Fibroblast of the conjunctiva (primary cell): ENCODE data around the gene RIPOR1.
A peak's percentile ranks its signal among the peaks of the same experiment; 100 is the strongest.
"Not testable (repeated sequence)": the region's sequence is repeated elsewhere in the genome, so short reads cannot be mapped to it uniquely, and the experiment has no call there.

Experiments used
- DNase-seq: peaks from one replicate; pipeline ENCODE4 v3.0.0-alpha.2; 2010; ENCODE audit warnings: low read depth

RIPOR1 gene

DNA sequence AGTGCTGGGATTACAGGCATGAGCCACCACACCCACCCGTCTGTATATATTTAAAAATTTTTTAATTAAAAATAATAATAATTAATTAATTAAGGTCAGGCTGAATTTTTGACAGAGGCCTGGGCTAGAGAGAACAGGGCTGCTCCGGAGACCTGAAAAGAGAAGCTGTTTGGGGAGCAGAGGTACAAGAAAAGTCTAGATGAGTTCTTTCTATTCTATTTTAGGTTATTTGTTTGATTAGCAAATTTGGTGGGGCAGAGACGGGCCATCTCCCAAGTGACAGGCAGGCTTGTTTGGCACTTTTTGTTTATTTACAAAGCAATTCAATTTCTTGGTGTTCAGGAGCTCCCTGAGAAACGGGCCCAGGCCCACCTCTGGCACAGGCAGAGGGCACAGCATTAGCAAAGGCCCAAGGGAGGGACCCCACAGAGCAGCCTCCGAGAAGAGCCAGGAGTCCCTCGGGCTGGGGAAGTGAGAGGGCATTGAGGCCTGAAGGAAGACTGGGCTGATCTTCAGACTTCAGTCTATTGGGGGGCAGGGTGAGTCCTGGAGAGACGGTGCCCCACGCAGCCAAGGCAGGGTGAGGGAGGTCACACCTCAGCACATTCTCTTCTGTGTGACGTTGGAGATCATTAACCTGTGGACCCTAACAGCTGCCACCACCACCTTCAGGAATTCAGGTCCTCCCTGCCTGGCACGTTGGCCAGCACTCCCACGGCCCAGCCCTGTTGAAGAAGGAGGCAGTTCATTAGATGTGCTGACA, 10.8 kb upstream of the RIPOR1 start:
- no peak for DNase-seq

DNA sequence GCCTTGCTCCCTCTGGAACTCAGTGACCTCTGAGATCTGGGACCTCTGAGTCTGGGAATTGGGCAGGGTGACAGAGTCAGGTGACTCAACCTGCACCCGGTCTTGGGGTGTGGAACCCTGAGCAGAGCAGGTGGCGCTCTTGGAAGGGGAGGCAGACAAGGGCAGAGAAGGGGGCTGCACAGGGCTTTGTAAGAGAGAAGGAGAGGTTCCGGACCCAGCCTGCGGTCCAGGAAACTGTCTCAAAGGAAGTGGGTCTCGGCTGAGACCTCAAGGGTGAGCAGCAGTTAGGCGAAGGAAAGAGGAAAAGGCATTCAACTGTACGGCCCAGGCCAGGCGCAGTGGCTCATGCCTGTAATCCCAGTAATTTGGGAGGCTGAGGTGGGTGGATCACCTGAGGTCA, 10.0 kb upstream of the RIPOR1 start:
- DNase-seq = no peak

DNA sequence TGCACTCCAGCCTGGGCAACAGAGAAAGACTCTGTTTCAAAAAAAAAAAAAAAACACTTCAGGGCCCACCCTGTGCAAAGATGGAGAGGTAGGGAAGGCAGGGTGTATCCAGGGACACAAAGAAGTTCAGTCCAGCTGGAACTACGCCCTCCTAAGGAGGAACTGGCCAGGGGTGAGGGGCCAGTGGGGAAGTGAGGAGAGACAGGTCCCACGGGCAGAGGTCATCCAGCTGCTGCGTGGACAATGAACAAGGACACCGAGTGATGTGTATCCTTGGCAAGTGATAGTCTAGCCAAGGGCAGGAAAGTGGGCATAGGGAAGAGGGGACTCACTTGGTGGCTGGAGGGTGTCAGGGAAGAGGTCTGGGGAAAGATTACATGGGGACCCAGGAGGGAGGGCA, 9.4 kb upstream of the RIPOR1 start:
- no peak for DNase-seq

DNA sequence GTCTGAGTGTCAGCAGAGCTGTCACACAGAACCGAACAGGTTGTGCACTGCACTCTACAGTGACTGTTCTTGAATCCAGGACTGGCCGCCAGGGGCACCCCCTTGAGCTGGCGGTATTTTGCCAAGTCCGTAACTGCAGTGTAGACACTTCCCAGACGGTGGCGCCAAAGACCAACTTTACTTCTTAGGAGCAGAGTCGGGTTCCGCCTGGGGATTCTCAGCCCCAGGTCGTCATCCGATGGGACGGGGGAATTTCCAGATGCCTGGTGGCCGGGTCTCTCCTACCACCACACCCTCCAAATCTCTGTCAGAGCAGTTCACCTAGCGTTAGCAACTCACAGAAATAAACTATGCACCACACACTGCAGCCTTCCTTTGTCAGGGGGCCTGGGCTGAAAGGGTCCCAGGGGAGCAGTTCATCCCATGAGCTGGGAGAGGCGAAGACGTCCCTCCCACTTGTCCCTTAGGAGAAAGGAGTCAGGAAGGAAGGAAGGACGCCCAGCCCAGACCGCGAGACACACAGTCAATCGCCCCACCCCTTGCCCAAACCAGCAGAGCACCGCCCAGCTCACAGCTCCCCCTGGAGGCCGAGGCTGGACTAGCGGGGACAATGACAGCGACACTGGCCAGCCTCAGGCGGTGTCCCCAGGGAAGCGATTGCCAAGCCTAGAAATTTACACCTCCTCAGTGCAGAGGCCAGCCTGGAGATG, 7.4 kb upstream of the RIPOR1 start:
- DNase-seq = peak; percentile 92

DNA sequence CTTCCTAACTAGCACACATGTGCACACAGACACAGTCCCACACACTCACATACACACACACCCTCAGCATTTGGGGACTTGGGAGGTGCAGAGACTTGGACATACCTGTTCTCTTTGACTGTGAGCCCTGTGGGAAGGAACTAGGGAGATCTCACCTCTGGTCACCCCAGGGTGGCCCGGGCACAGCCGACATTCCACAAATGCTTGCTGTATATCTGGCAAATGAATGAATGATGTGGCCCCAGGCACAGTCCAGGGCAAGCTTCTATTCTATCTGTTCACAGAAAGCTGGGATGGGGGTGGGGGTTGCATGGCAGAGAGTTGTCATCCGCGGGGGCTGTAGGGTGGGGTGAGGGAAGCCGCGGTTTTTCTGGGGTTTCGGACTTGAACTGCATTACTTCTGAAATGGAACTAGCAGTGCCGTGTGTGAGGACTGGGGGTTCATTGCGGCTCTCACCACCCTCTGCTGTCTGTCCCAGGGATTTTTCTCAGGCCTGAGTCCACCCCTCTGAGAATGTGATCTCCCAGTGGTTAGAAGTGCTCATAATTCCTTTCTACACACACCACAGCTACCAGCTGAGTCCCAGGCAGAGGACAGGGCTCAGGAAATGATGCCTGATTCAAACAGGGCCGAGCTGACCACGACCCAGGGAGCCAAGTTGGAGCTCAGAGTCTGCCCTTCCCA, 3.3 kb upstream of the RIPOR1 start:
- no peak for DNase-seq

DNA sequence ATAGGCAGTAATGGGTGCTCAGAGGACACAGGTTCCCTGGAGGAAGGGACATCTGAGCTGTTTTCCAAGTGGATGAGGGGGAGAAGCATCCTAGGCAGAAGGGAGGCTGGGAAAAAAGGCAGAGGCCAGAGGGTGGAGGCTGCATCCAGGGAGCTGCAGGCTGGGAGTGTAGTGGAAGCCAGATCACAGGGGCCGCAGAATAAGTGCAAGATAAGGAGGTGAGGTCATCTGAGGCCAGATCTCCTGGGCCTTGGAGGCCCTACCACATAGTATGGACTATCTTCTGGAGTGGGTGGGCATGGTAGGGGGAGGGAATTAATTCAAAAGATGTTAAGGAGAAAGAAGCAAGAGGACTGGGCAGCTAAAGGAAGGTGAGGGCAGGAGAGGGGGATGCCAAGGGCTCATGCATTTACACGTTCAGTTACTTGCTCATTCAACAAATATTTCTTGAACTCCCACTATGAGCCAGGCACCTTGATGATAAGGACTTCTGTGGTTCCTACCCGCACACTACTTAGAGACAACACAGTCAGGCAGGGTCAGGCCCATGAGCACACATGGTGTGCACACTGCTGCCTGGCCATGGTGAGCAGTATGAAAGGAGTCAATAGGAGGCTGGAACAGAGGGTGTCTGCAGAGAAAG, 2.4 kb upstream of the RIPOR1 start:
- DNase-seq = no peak

DNA sequence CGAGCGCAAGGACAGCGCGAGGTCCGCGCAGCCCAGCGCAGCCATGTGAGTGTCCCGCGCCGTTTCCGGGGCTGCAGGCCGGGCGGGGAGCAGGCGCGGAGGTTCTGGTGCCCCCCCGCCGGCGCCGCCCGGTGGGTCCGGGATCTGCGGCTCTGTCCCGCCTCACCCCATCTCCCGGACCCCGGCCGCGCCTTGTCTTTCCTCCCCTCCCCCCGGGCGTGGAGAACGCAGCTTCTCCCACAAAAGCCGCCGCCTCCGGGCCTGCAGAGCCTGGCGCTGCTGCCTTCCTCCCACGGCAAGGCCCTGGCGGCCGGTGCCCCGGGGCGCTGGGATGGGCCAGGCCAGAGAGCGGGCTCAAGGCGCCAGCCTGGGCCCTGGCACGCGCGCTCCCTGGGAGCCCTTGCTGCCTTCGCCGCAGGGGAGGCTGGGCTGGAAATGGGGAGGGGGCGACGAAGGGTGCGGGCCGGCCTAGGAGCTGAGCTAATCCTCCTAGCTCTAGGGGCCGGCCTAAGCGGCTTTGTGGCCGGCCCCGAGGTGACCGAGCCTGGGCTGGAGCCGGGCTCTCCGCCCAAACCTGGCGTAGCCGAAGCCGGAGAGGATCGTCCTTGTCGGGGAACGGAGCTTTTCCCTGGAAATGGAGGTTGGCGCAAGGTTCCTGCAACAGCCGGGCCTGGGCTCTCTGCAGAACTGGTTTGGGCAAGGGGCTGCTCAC, 397 bp downstream of the RIPOR1 start:
- no peak for DNase-seq

DNA sequence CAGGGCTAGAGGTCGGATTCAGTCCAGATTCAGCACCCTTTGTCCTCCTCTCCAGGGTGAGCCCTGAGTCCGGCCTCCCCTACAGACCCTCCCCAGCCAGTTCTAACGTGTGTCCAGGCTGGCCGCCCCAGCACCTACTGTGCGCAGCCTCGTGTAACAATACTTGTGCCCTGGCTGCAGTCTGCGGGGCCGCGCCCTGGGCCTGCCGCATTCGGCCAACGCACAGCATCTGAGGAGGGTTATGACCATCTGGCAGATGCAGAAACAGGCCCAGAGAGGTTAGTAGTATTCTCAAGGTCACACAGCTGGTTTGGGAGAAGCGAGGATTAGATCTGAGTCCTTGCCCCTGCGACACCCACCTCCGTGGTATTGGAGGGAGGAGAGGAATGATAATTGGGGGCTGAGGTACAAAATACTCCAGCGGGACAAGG, 968 bp downstream of the RIPOR1 start:
- DNase-seq = no peak

DNA sequence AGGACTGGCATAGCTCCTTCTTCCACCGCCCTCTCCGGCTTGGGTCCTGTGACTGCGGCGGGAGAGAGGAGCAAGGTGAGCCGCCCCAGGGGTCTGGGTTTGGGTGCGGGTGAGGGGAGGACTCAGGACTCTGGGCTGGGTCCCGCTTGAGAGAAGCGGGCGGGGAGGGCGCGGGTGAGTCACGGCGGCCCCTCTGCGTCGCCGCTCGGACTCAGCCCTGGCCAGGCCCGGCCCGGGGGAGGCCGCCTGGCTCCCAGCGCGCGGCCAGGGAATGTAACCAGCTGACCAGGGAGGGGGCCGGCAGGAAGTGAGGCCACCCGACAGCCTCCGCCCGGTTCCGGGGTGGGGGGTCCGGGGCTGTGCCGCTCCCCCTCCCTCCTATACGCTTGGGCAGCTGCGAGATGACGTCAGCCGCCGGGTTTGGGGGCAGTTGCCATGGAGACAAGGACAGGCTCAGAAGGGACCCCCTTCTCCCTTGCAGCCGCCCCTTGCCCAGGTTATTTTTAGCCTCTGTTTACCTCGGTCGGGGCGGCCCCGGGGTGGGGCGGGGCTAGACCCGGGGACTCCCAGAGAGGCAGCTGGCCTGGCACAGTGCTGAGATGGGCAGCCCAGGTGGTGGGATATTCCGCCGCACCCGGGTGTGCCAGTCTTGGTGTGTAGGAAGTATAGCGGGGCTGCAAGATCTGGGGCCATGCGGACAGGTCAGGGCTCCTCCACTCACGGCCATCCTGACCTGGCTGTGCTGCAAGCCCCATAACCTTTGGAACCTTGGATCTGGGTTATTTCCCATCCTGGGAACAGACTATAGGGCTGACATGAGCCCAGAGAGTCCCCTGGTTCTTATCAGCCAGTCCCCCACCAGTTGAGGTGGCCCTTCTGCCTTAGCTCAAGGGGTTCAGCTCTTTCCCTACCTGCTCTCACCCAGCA, 1.6 kb downstream of the RIPOR1 start:
- peak; percentile 46 for DNase-seq

DNA sequence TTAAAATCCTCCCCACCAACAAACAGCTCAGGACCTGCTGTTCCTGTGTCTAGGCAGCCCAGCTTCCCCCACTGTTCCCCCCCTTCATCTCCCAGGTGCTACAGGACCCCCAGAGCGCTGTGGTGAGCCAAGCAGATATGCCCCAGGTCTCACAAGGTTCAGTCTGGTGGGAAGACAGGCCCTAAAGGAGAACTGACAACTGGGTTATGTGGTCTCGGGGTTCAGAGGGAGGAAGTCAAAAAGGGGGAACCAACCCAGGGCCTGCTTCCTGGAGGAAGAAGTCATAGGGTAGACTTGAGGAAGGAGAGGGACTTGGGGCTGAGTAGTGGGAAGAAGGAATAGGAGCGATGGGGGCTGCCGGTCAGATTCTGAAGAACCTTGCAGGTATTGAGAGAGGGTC, 2.6 kb downstream of the RIPOR1 start:
- no peak for DNase-seq

DNA sequence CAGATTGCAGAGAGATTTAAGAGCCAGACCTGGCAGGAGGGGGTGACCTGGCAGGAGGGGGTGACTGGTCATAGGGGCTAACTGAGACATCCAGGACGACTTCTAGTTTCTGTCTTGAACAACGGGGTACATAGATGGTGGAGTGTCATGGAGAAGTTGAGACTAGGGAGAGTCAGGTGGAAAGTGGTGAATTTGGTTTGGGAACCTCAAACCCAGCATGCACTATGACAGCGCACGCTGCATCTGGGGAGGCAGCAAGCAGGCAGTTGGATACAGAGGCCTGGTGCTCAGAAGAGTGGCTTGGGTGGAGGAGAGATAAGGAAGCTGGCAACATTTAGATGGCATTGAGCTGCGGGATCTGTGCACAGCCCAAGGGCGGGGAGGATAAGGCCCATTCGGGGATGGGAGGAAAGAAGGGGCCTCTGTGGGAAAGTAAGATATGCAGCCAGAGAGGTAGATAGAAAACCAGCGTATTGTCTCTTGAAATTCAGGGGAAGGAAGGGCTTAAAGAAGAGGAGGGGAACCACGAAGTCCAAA, 4.5 kb downstream of the RIPOR1 start:
- no peak for DNase-seq

DNA sequence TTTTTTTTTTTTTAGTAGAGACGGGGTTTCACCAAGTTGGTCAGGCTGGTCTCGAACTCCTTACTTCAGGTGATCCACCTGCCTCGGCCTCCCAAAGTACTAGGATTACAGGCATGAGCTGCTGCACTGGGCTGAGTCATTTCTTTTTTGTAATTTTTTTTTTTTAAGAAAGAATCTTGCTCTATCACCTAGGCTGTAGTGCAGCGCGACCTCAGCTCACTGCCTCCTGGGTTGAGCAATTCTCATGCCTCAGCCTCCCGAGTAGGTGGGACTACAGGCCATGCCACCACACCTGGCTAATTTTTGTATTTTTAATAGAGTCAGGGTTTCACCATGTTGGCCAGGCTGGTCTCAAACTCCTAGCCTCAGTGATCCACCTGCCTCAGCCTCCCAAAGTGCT, 5.4 kb downstream of the RIPOR1 start:
- not testable (repeated sequence) for DNase-seq

DNA sequence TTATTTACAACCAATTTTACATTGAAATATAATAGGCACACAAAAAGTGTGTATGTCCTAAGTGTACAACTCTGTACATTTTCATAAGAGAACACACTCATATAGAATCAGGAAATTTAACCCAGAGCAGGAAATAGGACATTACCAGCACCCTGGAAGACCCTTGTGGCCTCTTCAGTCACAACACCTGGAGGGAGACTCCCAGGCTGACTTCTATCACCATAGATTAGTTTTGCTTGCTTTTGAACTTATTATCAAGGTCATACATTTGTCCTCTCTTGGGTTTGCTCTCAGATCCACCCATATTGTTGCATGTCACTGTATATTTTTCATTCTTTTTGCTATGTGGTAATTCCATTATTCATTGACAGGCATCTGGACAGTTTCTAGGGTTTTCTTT, 5.8 kb downstream of the RIPOR1 start:
- DNase-seq = no peak

DNA sequence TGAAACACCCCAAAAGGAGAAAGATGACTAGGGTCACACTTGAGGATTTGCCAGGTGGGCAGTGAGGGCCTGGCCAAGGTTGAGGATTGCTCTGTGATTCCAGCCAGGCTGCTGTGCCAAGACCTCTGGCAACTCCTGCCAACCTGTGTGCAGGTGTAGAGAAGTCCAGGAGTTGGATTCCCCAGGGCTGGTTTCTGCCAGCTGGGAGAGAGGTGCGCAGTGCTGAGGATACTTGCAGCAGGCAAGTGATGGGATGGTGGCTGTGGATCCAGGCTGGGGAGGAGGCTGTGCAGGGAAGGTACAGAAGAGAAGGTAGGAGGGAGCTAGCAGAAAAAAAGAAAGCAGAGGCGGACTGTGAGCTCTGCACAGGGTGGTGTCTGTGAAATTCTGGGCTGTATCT, 6.6 kb downstream of the RIPOR1 start:
- DNase-seq = no peak

DNA sequence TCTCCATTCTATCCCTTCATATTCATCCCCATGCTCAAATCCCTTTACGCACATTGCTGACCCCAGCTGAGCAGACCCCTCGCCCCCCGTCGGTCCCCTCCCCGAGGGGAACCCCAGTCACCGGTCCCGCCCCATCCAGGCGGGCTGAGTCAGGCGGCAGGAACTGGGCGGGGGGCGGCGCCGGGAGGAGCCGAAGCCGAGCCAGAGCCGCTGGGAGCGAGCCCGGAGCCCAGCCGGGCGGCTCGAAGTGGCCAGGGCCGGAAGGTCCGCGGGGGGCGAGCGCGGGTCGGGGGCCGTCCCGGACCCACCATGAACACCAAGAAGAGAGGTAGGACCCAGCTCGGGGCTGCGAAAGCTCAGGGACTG, 8.6 kb downstream of the RIPOR1 start:
- no peak for DNase-seq

DNA sequence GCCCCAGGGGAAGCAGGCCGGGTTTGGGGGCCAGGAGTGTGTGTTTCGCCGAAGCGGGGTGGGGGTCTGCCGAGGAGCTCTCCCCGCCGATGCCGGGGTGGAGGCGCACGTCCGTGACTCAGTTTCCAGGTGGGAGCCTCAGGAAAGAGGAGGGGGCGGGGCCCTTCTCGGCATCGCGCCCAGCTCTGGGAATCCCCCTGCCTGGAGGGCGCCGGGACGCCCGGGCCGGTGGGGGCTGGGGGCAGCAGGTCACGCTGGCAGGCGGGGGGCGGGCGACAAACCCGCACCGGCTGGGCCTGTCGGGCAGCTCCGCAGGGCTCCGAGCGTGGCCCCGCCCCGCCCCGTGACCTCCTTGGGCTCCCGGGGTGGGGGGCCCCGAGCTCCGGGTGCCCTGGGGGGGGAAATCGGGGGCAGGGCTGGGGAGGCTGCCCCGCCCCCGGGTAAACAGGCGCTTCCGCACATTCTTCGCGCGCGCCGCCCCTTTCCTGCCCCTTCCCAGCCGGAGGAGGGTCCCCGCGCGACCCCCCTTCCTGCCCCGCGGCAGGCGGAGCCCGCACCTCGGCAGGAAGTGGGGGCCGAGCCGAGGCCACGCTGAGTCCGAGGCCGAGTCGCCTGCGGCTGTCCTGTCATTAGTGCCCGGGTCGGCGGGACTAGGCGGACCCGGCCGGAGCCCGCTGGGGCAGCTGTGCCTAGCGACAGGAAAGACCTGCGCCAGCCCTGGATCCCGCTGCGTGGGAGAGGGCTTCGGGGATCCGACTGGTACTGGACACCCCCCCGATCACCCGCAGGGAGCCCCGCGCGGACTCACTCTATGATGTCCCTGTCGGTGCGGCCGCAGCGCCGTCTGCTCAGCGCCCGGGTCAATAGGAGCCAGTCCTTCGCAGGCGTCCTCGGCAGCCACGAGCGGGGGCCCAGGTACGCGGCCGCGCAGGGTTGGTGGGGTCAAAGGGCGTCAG, 9.3 kb downstream of the RIPOR1 start:
- DNase-seq = no peak

DNA sequence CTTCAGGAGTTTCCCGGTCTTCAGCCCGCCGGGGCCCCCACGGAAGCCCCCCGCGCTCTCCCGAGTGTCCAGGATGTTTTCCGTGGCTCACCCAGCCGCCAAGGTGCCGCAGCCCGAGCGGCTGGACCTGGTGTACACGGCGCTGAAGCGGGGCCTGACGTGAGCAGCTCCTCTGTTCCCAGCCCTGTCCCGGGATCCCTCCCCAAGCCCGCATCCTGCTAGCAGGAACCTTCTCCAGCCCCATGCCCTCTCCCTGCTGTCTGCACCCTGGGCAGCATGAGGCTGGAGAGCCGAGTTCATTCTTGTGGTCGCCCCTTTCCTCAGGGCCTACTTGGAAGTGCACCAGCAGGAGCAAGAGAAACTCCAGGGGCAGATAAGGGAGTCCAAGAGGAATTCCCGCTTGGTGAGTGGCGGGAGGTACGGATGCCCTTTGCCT, 10.1 kb downstream of the RIPOR1 start:
- DNase-seq = no peak

DNA sequence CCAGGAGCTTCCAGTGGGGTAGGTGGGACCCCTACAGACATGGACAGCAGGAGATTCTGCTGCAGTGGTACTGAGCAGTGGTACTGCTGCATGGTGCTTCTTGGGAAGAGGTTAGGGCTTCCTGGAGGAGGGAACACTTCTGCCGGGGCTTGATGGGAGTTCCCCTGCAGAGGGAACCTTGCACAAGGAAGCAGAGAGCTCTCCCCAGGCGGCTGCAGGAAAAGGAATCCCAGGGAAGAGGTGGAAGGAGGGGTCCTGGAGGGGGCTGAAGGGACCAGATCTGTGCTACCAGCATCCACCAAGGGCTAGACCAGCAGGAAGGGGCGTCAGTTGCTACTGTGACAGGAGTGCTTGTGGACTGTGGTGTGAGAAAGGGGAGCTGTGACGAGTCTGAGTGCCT, 10.6 kb downstream of the RIPOR1 start:
- no peak for DNase-seq
